ENCODE data around the gene ZSCAN18.

The ZSCAN18 gene

DNA sequence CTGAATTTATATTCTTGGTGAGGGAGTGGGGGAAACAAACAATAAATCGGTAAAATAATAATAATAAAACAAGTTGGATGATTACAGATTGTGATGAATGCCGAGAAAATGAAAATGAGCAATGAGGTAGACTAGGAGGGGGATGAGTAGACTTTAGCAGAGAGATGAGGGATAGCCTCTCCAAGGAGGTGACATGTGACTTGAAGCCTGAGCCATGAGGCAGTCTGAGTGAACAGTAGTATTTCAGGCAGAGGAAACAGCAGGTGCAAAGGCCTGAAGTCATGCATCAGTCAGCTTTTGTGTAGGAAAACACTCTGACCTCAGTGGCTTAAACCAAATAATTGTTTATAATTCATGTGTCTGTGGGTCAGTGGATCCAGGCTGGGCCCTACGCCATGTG lies 34.3 kb downstream of the ZSCAN18 start:
- H3K4me3 ChIP-seq (ENCODE audit: low read depth, low read length), result no peak overlapping the region
- TF ChIP-seq, protein P1, sequence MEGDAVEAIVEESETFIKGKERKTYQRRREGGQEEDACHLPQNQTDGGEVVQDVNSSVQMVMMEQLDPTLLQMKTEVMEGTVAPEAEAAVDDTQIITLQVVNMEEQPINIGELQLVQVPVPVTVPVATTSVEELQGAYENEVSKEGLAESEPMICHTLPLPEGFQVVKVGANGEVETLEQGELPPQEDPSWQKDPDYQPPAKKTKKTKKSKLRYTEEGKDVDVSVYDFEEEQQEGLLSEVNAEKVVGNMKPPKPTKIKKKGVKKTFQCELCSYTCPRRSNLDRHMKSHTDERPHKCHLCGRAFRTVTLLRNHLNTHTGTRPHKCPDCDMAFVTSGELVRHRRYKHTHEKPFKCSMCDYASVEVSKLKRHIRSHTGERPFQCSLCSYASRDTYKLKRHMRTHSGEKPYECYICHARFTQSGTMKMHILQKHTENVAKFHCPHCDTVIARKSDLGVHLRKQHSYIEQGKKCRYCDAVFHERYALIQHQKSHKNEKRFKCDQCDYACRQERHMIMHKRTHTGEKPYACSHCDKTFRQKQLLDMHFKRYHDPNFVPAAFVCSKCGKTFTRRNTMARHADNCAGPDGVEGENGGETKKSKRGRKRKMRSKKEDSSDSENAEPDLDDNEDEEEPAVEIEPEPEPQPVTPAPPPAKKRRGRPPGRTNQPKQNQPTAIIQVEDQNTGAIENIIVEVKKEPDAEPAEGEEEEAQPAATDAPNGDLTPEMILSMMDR (IDR thresholded peaks at IDR 0.05; ENCODE audit: borderline replicate concordance, insufficient read depth, low read depth, low read length), result no peak

DNA sequence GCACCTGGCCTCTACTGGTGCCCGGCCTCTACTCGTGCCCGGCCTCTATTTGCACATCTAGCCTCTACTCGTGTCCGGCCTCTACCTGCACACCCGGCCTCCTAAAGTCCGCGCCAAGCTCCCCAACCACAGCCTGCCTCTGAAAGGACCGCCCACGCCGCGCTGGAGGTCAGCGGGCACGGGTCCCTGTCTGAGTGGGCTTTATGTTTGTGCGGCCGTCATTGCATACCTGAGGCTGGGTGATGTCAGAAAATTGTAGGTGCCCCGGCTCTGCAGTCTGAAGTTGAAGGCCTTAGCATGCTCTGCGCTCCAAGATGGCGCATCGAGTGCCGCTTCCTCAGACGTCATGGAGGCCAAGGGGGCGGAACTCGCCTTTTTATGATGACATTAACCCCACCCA lies 37.8 kb downstream of the ZSCAN18 start:
- TF ChIP-seq, protein P1 (IDR thresholded peaks at IDR 0.05; ENCODE audit: borderline replicate concordance, insufficient read depth, low read depth, low read length), result no peak
- no peak overlapping the region for H3K4me3 ChIP-seq (ENCODE audit: low read depth, low read length)

- TF ChIP-seq, protein P1 (IDR thresholded peaks at IDR 0.05; ENCODE audit: borderline replicate concordance, insufficient read depth, low read depth, low read length), result no peak
- H3K4me3 ChIP-seq (ENCODE audit: low read depth, low read length), result no peak overlapping the region
Measured at GRCh38 chr19:58059671-58060078, 38.4 kb downstream of the ZSCAN18 start.

DNA sequence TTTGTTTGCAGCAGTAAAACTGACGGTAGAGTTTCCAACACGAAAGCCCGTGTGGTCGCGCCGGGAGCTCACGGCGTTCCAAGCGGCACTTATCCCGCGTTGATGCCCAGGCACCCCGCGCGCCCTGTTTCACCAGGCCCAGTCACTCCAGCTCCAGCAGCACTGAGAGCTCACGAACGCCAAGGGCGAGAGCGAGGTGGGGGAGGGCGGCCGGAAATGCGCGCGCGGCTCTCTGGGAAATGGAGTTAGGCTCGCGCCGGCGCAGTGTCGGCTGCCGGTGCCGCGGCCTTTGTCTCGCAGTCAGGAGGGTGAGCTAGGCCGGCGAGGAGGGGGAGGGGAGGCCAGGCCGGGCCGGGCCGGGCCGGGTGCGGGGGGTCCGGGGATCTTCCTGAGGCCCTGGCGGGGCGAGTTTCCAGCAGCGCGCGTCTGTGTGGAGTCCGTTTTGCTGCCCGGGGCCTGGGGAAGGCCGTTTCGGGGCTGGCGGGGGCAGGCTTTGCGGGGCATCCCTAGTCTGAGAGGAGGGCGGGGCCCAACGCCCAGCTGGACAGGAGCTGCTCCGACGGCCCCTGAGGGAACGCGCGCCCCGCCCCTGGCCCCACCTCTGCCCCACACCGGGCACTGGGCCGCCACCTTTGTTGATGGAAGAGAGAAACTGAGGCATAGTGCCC lies 38.9 kb downstream of the ZSCAN18 start, which contains the start of gene ZNF135:
Gene ZNF135 (plus strand): TSS at position 280 of the 668 bp plus-strand sequence. CDS start 721 bp downstream, outside the sequence.
- H3K4me3 ChIP-seq (ENCODE audit: low read depth, low read length), result no peak within 1 kb of the TSS
- TF ChIP-seq, protein P1 (IDR thresholded peaks at IDR 0.05; ENCODE audit: borderline replicate concordance, insufficient read depth, low read depth, low read length), result no peak

DNA sequence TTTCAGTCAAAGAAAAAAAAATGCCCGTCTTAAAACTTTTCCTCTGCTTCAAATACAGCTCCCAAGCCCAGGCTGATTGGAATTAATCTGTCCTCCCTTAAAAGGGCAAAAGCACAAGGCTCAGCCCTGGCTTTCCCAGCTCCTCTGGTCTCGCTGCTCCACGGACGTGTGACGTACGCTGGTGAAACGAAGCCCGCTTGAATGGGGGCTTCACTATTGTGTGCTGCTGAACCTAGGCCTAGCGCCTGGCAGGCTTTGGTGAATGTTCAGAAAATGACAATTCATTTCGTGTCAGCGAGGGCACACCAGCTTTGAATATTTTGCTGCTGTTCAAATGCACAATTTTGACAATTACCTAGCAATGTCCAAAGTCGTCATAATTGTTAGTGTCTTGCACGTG lies 39.6 kb downstream of the ZSCAN18 start:
- H3K4me3 ChIP-seq (ENCODE audit: low read depth, low read length), result no peak overlapping the region
- TF ChIP-seq, protein P1 (IDR thresholded peaks at IDR 0.05; ENCODE audit: borderline replicate concordance, insufficient read depth, low read depth, low read length), result no peak

DNA sequence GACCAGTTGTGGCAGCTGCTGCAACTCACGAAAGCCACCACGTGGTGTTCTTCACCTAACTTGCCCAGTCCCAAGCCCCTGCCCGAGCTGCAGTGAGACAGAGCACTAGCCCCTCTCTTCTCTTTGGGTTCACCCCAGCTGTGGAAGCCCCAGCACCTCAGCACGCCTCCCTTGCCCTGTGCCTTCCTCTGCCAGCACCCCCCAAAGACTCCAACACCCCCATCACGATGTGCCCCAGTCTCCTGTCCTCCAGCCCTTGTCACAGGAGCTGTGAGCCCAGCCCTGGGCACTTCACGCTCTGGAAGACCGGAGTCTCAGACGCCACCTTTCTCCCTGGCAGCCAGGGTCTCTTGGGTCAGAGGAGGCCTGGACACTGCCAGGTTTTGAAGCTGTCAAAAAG lies 41.2 kb downstream of the ZSCAN18 start:
- TF ChIP-seq, protein P1 (IDR thresholded peaks at IDR 0.05; ENCODE audit: borderline replicate concordance, insufficient read depth, low read depth, low read length), result no peak
- no peak overlapping the region for H3K4me3 ChIP-seq (ENCODE audit: low read depth, low read length)

DNA sequence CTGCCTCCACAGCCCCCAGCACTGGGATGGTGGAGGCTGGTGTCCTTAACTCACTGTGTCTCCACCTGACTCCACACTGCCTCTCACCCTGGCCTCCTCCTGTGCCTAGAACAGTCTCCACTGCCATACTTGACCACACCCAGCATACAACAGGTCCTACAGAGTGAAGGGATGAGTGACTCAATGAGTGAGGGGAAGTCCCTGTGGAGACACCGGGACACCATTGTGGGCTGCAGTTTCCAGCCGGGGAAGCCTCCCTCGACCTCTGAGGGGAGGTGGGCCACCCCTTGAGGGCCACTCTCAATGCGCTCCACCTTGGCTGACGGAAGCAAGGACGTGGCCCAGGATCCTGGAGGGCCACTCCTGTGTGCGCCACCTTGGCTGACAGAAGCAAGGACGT lies 41.8 kb downstream of the ZSCAN18 start:
- TF ChIP-seq, protein P1 (IDR thresholded peaks at IDR 0.05; ENCODE audit: borderline replicate concordance, insufficient read depth, low read depth, low read length), result no peak
- no peak overlapping the region for H3K4me3 ChIP-seq (ENCODE audit: low read depth, low read length)
